SIG-M5 (cell line): ENCODE results near the gene MRFAP1.
"Not testable (repeated sequence)": the region's sequence is repeated elsewhere in the genome, so short reads cannot be mapped to it uniquely, and the experiment has no call there.

ENCODE experiments used
- DNase-seq: peaks from one replicate; lab custom pipeline; 2025; lab: John Stamatoyannopoulos, UW

MRFAP1 gene

DNA sequence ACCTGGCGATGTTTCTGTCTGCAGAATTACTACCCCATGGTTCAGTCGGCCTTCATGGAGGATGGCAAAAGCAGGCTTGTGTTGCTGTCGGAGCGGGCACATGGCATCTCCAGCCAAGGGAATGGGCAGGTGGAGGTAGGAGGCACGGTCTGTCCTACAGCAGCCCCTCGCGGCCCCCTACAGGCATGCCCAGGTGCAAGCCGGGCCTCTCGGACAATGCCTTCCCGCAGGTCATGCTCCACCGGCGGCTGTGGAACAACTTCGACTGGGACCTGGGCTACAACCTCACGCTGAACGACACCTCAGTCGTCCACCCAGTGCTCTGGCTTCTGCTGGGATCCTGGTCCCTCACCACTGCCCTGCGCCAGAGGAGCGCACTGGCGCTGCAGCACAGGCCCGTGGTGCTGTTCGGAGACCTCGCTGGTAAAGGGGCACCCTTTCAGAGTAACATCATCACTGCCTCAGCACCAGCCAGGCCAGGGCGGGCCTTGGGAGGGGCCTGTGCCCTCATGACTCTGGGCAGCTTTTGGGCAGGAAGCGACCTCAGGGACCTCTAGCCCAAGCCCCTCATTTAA is 29.5 kb upstream of the MRFAP1 start:
- no peak for DNase-seq

- no peak for DNase-seq
Observed at GRCh38 chr4:6612961-6613675, 27.4 kb upstream of the MRFAP1 start.

DNA sequence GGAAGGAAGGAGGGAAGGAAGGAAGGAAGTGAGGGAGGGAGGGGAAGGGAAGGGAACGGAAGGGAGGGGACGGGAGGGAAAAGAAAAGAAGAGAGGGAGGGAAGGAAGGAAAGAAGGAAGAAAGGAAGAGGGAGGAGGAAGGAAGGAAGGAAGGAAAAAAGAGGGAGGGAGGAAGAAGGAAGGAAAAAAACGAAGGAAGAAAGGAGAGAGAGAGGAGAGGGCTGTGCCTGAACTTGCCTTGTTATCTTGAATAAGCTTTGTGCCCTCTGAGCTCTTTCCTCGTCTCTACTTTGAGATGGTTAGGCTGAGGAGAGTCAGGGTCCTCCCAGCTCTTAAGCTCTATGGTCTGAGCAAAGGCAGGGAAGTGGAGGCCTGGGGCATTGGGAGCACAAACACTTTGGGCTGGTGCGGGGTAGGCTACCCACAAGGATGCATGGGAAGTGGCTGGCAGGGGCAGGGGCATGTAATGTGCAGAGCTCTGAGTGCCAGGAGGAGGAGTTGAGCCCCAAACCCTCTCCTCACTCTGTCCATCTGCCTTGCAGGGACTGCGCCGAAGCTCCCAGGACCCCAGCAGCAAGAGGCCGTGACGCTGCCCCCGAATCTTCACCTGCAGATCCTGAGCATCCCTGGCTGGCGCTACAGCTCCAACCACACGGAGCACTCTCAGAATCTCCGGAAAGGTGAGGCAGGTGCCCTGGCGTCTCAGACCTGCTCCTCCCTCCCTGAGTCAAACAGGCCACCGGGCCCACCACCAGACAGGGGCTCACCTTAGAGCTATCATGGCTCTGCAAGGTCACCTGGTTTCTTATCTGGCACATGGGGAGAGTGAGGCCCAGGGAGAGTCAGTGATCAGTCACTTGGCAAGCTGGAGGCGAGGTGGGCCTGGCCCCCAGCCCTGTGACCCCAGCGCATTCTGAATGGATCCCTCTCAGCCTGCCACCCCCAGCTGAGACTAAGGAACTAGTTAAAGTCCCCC is 26.5 kb upstream of the MRFAP1 start:
- DNase-seq, result no peak

- DNase-seq, result no peak
Observed at GRCh38 chr4:6614701-6615230, 25.7 kb upstream of the MRFAP1 start.

DNA sequence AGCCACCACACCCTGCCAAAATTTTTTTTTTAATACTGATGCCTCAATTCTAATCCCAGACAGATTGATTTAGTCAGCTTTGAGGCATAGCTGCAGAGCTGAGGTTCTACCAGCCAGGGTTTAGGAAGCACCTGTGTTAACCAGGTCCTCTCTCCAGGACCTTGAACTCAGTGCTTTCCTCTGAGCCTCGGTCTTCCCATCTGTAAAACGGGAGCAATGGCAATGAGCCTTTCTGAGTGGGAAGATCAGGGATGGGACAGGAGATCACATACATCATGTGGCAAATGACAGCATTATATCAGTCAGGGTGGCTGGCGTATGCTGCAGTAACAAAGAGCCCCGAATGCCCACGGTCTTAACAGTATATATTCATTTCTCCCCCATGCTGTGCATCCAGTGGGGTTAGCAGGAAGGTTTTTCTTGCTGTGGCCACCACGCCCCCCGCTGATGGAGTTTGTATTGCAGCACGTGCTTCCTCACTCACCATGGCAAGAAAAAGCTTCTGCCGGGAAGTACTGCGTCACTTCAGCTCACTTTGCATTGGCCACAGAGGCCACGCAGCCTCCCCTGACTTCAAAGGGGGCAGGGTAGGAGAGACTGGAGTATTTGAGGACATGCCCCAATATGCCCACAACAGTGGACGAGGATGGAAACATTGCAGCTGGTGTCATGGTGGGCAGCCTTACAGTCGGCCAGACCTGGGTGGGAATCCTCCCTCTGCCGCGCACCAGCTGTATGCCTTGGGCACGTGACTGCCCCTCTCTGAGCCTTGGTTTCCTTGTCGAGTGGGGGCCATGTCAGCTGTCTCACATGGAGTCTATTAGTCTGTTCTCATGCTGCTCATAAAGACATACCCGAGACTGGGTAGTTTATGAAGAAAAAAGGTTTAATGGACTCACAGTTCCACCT is 24.1 kb upstream of the MRFAP1 start:
- no peak for DNase-seq

GRCh38 chr4:6617246-6617645 is 23.2 kb upstream of the MRFAP1 start:
- no peak for DNase-seq

- no peak for DNase-seq
Observed at GRCh38 chr4:6618386-6619115, 21.9 kb upstream of the MRFAP1 start.

DNA sequence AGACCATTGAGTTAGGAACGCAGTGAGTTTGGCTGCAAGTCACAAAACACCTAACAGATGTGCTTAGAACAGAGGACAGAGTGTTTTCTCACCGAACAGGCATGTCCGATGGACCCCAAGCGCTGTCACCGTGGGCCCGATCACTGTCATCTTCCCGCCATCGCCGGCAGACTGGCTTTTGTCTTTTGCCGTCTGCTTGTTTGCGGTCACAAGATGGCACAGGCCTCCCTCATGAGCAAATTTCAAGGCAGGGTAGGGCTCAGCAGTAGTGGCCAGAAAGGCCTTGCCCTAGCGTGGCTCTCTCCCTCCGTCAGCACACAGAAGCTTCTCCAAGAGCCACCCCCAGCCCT is 21.4 kb upstream of the MRFAP1 start:
- no peak for DNase-seq

GRCh38 chr4:6619466-6620255 is 20.8 kb upstream of the MRFAP1 start:
- no peak for DNase-seq

GRCh38 chr4:6620296-6620695 is 20.2 kb upstream of the MRFAP1 start:
- DNase-seq, result no peak

- DNase-seq, result no peak
Observed at GRCh38 chr4:6620891-6621555, 19.5 kb upstream of the MRFAP1 start.

DNA sequence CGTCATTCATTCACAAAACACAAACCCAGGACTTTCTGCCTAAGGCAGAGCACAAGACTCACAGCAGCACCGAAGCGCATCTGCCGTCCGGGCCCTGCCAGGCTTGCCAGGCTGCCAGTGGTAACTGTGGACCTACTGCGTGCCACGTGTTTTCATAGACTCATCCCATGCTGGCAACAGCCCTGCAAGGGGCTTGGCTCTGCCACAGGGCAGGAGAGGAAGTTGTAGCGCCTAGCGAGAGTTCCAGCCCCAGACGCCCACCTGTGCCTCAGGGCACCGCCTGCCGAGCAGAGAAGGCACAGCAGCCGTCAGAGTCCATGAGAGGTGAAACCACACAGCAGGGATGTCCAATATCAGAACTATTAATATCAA is 18.9 kb upstream of the MRFAP1 start:
- DNase-seq, result no peak

GRCh38 chr4:6622744-6623143 is 17.7 kb upstream of the MRFAP1 start:
- no peak for DNase-seq

GRCh38 chr4:6625256-6625655 is 15.2 kb upstream of the MRFAP1 start:
- DNase-seq, result no peak

DNA sequence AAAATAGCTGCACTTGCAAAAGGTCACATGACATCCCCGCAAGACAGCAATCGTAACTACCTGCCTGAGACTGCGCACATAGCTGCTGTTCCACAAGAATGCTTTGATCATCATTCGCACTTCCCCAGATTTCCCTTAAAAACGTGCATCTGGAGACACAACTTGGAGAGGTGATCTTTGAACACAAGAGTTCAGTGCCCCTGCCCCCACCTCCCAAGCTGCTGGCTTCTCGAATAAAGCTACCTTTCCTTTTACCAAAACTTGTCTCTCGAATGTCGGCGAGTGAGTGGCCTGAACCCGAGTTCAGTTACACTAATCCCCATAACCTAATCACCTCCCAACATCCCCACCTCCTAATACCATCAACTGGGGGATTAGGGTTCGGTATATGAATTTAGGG is 14.4 kb upstream of the MRFAP1 start:
- no peak for DNase-seq

- DNase-seq, result no peak
Observed at GRCh38 chr4:6627832-6628231, 12.7 kb upstream of the MRFAP1 start.

- not testable (repeated sequence) for DNase-seq
Observed at GRCh38 chr4:6628484-6628883, 12.0 kb upstream of the MRFAP1 start.

DNA sequence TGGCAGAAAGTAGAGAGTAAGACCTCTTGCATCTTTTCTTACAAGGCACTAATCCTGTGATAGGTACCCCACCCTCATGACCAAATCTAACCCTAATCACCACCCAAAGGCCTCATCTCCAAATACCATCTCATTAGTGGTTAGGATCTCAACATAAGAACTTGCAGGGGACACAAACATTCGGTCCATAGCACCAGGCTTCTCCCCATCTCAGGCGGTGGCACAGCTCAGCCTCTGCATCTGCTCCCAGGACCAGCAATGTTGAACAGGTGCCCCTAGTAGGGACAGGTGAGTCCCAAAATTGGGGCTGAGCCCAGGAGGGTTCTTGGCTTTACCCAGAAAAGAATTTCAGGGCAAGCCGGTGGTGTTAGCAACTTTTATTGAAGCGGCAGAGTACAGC is 8.4 kb upstream of the MRFAP1 start:
- DNase-seq, result no peak

DNA sequence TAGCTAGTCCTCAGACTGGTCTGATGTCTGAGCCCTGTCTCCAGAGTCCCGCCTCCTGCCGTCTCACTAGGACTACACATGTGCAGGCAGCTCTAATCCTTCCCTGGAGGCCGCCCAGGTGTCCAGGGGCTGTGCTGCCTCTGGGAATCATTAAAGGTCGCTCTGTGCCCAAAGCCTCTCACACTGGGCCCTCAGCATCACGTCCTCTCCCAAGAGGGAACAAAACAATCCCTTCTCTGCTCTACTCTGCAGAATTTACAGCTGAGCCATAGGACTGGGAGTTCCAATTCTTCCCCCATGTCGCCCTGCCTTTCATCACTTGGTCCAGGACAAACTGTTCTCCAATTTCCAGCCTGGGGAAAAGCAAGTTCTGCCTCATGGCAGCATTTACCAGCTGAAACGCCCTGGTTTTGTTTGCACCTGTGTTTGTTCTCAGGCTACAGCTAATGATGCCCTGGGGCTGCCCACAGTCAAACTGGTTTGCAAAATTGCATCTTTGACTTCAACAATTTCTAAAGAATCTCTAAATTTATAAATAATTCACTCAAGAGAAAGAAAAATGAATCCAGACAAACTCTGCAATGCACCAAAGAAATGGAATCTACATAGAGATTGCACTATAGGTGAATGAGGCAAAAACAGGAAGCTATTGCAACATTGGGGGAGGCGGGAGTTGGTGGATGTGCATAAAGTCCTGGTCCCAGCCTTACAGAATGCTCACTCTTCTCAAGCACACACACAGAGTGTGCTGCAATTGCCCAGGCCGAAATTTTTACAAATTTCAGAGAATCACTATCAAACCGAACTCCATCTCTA is 7.2 kb upstream of the MRFAP1 start:
- DNase-seq, result peak; percentile 58
